HG03558 (cell line): Measurements from ENCODE around the gene B3GNT5.

Experiments
- ATAC-seq: cut with Tn5 transposase; IDR thresholded peaks from one replicate; pipeline ENCODE4 v1.9.1; 2021; ENCODE audit warnings: moderate number of reproducible peaks; ENCODE audit not compliant: unreplicated experiment; ENCODE audit errors: extremely low read depth

Gene B3GNT5

GRCh38 chr3:183313764-183314163 lies 60.7 kb downstream of the B3GNT5 start:
- ATAC-seq, result no peak

DNA sequence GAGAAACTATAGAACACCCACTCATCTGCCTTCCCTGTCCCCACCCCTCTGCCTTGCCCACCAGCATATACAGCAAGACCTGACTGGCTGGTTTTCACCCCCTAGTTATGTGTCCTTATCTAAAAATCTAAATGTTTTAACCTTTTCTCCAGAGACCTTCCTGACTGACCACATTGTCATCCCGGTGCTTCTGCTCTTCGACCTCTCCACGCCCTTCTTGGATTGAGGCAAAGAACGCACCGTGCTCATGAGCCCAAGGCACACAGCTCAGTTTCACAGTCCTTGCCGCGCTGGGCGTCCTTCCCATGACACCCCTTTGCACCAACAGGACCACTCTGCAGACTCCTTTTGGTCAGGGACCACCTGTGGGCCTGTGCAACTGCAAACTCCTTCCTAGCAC lies 62.7 kb downstream of the B3GNT5 start:
- no peak for ATAC-seq

DNA sequence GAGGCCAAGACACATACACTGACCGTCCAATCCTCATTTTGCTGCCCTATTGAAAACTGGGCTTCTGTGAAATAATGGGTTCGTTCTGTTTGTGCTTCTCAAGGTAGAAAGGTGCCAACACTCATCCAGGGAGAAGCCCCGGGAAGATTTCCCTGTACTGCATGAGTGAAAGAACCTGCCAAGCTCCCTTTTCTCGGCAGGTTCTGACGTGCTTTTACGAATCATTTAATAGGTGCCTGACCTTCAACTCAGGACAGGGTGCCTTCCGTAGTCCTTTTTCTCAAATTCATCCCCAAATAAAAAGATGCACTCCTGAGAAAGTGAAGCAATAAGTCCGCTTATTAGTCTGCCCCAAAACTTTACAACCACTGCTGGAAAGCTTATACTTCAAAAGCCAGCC lies 64.2 kb downstream of the B3GNT5 start:
- no peak for ATAC-seq

GRCh38 chr3:183317886-183318865 lies 65.1 kb downstream of the B3GNT5 start:
- no peak for ATAC-seq

GRCh38 chr3:183318877-183319276 lies 65.8 kb downstream of the B3GNT5 start:
- no peak for ATAC-seq

DNA sequence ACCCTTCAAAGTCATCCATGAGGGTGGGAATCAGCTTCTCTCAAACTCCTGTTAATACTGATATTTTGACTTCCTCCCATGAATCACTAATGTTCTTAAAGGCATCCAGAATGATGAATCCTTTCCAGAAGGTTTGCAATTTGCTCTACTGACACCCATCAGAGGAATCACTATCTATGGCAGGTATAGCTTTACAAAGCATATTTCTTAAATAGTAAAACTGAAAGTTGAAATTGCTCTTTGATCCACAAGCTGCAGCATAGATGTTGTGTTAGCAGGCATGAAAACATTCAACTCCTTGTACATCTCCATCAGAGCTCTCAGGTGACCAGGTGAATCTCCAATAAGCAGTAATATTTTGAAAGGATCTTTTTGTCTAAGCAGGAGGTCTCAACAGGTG lies 66.3 kb downstream of the B3GNT5 start:
- ATAC-seq, result no peak
